Activated CD4-positive, alpha-beta T cell treated with anti-CD3 and anti-CD28 coated beads, Interleukin-2, Interleukin-4, amounts not matched to agents 100 ng/mL and 50 ng/mL, durations not matched to agents 16 hours and 8 hours (primary cell): ENCODE results near the gene SMOC2.

ENCODE experiments used
- DNase-seq: peaks from one replicate; pipeline ENCODE4 v3.0.0-alpha.2; 2020; ENCODE audit warnings: low spot score

Gene SMOC2

GRCh38 chr6:168714547-168715260 is 273.7 kb downstream of the SMOC2 start:
- DNase-seq: no peak

- DNase-seq: no peak
Measured at GRCh38 chr6:168715643-168716481, 274.9 kb downstream of the SMOC2 start.

- no peak for DNase-seq
Measured at GRCh38 chr6:168716581-168716980, 275.6 kb downstream of the SMOC2 start.

- DNase-seq: no peak
Measured at GRCh38 chr6:168717491-168717890, 276.5 kb downstream of the SMOC2 start.
